Upper lobe of right lung (tissue), 1 donor: ENCODE results near the gene CLTCL1. TPM values are rescaled to one million over a fixed set of nuclear protein-coding genes. Genes with fewer than 3 reads are reported as not detected.

ENCODE experiments used
- ATAC-seq: fragments of 200-7000 bp; cut with Tn5 transposase; one replicate; pipeline ENCODE4 v1.9.1; 2020; ENCODE audit warnings: mild to moderate bottlenecking, moderate library complexity
- DNase-seq: peaks from one replicate; pipeline ENCODE4 v3.0.0-alpha.2; 2020
- H3K27ac ChIP-seq: fragments of 200-600 bp; one replicate; pipeline ENCODE4 v1.8.0; 2022
- H3K27me3 ChIP-seq: fragments of 200-600 bp; one replicate; pipeline ENCODE4 v1.8.0; 2022; ENCODE audit warnings: mild to moderate bottlenecking
- H3K36me3 ChIP-seq: fragments of 200-600 bp; one replicate; pipeline ENCODE4 v1.8.0; 2022
- H3K4me1 ChIP-seq: fragments of 200-600 bp; one replicate; pipeline ENCODE4 v1.8.0; 2022
- H3K4me3 ChIP-seq: fragments of 200-600 bp; one replicate; pipeline ENCODE4 v1.8.0; 2022; ENCODE audit warnings: mild to moderate bottlenecking
- H3K9me3 ChIP-seq: fragments of 200-600 bp; one replicate; pipeline ENCODE4 v1.8.0; 2022
- intact Hi-C: fragments of 100-400 bp; cut with DNase I; formaldehyde crosslinking; loops from one replicate; pipeline ENCODE4 v1.11.0; 2022
- total RNA-seq: library from RNA; stranded (reverse); fragmentation: NEBNext Ultra II Directional; extraction: Animal tissue kit (Norgen Biotek cat#: 25700); gene quantifications from one replicate; pipeline ENCODE4 v1.2.1, GENCODE V29; 2021
- TF ChIP-seq, protein P1 (sequence below): fragments of 200-600 bp; IDR thresholded peaks from one replicate; pipeline ENCODE4 v1.8.0; 2022; ENCODE audit warnings: antibody characterized with exemption
- donor health status: DM: no; HTN: yes; CAD: no; lungs with severe emphysema.

The CLTCL1 gene
- total RNA-seq, 1 donor from 2014 or later: 4.3 TPM

DNA sequence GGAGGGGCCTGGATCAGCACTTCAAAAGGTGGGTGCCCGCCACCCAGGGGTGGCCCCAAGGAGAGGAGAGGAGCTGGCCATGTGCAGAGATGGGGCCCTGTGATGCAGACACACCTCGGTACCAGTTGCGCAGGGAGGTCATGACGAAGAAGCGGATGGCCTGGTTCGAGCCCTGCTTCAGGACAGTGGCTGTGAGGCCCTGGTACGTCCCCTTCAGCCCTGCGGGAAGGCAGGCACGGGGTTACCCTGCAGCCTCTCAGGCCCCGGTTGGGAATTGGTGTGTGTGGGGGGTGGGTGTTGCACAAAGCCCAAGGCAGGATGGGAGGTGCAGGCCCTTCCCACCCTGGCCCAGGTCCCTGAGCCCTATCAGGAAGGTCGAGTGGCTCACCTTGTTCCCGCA, 114.8 kb downstream of the CLTCL1 start:
- peaks cover 38% of the 10 kb centered on the region for H3K4me1 ChIP-seq
- intact Hi-C loops: no loop called here

DNA sequence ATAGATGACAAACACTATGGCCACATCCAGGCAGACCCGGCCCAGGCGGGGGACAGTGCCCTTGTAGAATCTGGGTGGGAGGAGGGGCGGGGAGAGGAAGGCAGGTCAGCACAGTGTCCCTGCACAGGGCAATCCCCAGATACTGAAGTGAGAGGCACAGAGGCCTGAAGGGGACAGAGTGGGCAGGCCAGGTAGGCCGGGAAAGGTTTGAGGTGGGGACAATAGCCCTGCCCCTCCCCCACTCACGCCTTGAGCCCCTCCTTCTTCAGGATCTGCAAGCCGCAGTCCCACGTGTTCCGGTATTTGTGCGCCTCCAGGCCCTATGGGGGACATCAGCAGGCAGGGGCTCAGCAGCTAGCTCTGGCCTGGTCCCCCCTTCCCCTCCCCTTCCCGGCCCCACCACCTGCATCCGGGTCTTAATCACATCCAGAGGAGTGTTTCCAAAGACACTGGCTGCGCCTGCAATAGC, 115.3 kb downstream of the CLTCL1 start:
- DNase-seq: no peak
- Histone ChIP-seq H3K27ac (no peak overlapping the region), H3K4me3 (no peak overlapping the region), H3K9me3 (no peaks in the 10 kb centered on the region), H3K4me1 (peaks cover 38% of the 10 kb centered on the region), H3K27me3 (no peaks in the 10 kb centered on the region), H3K36me3 (peaks cover 4% of the 10 kb centered on the region)
- no peak for ATAC-seq
- intact Hi-C loops: no loop called here
- TF ChIP-seq, protein P1, sequence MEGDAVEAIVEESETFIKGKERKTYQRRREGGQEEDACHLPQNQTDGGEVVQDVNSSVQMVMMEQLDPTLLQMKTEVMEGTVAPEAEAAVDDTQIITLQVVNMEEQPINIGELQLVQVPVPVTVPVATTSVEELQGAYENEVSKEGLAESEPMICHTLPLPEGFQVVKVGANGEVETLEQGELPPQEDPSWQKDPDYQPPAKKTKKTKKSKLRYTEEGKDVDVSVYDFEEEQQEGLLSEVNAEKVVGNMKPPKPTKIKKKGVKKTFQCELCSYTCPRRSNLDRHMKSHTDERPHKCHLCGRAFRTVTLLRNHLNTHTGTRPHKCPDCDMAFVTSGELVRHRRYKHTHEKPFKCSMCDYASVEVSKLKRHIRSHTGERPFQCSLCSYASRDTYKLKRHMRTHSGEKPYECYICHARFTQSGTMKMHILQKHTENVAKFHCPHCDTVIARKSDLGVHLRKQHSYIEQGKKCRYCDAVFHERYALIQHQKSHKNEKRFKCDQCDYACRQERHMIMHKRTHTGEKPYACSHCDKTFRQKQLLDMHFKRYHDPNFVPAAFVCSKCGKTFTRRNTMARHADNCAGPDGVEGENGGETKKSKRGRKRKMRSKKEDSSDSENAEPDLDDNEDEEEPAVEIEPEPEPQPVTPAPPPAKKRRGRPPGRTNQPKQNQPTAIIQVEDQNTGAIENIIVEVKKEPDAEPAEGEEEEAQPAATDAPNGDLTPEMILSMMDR: no peak

More for the DNA sequence above, 114.8 kb downstream of the CLTCL1 start:
- H3K27ac ChIP-seq: no peak overlapping the region
- DNase-seq: no peak
- TF ChIP-seq, protein P1: no peak
- no peaks in the 10 kb centered on the region for H3K9me3 ChIP-seq
- ATAC-seq: no peak
- H3K27me3 ChIP-seq: no peaks in the 10 kb centered on the region
- peaks cover 4% of the 10 kb centered on the region for H3K36me3 ChIP-seq
- no peak overlapping the region for H3K4me3 ChIP-seq

DNA sequence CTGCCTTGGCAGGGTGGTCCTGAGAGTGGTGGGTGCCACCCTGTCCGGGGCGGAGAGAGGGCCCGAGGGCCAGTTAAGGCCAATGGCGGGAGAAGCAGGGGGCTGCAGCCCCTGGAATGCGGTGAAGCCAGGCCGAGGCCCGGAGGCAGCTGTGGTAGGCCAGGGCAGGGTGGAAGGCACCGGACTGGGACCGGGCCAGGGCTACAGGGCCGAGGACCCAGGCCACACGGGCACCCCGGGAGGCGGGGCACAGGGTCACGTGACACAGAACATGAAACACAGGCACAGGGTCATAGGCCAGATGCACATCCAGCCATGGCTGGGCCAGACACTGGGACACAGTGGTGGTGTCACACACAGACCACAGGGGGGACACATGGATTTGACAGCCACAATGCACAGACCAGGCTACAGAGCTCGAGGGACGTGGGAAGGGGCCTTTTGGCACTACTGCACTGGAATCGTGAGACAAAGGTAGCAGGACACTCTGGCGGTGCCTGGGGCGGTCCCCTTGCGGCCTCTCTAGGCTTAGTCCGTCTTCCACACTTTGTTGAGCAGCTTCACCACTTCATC, 115.8 kb downstream of the CLTCL1 start:
- ATAC-seq (no peak), DNase-seq (no peak)
- Histone ChIP-seq H3K27ac (no peak overlapping the region), H3K27me3 (no peaks in the 10 kb centered on the region), H3K36me3 (peaks cover 4% of the 10 kb centered on the region), H3K4me3 (no peak overlapping the region), H3K9me3 (no peaks in the 10 kb centered on the region), H3K4me1 (peaks cover 43% of the 10 kb centered on the region)
- intact Hi-C loops: no loop called here
- TF ChIP-seq, protein P1: no peak

DNA sequence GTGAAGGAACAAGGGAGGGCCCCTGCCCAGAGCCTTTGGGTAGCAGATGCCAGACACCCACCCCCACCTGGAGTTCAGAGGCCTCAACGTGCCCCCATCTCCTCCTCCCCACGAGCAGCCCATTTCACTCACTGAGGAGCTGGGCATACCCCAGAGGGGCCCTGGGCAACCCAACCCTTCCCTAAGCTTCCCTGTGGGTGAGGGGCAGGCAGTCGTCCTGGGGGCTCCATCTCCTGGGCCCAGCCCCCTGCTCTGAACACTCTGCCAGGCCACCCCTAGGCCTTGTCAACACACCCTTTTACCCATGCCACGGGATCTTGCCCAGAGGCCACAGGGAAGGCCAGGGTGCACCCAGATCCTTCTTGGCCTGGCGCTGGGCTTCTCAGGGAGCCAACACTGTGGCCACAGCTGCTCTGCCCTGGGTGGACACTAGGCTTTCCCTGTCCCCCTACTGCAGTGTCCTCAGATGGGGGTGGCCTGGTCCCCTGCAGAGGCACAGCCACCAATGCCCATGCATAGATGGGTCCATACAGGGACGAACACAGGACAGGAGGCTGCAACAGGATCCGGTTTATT, 116.4 kb downstream of the CLTCL1 start:
- Histone ChIP-seq H3K9me3 (no peaks in the 10 kb centered on the region), H3K4me3 (no peak overlapping the region), H3K4me1 (peaks cover 45% of the 10 kb centered on the region), H3K27ac (no peak overlapping the region), H3K27me3 (peaks cover 2% of the 10 kb centered on the region), H3K36me3 (peaks cover 4% of the 10 kb centered on the region)
- no peak for DNase-seq
- intact Hi-C loops: no loop called here
- ATAC-seq: no peak
- TF ChIP-seq, protein P1: no peak

DNA sequence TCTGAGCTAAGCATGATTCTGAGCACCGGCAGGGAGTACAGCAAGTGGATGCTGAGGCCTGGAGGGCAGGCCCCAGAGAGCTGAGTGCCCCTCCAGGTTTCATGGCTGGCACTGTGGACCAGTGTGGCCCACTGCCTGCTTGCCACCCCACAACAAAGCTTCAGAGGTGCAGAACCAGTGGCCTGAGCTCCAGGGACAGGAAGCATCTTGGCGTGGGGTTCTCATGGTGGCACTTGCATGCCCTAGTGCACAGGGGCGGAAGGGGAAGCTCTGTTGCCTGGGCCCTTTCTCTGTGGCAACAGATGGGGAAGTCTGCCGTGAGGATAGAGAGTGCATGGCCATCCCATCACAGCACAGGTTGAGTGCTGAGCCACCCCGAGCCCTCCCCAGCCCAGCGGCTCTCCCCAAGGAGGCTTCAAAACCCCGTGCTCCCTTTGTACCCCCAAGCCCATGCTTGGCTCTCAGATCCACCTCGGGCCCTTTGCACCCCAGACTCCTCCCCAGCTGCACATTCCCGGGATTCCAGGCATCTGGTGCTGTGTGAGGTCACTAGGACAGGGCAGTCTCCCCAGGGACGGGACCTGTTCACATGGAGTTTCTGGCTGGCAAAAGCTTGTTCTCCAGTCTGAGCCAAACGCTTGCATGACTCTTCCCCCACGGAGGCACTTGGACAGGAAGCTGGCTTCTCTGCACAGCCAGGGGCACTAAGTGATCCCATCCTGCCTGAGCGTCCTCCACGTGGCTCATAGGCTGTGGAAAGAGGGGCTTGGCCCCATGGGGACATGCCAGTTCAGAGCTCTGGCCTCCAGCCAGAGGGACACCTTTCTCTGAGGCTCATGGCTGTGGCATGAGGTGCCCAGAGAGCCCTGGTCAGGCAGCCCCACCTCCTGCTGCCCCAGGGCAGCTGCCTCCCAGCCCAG, 117.2 kb downstream of the CLTCL1 start:
- DNase-seq: no peak
- TF ChIP-seq, protein P1: no peak
- H3K27me3 ChIP-seq: peaks cover 9% of the 10 kb centered on the region
- H3K4me3 ChIP-seq: no peak overlapping the region
- H3K9me3 ChIP-seq: no peaks in the 10 kb centered on the region
- H3K4me1 ChIP-seq: peaks cover 45% of the 10 kb centered on the region
- intact Hi-C loops: no loop called here
- no peak for ATAC-seq
- no peak overlapping the region for H3K27ac ChIP-seq
- peaks cover 4% of the 10 kb centered on the region for H3K36me3 ChIP-seq
